Brain microvascular endothelial cell (primary cell): ENCODE results near the gene AKTIP.

Experiments used
- DNase-seq: peaks from one replicate; pipeline ENCODE4 v3.0.0-alpha.2; 2020
- H3K27ac ChIP-seq: fragments of 250-450 bp; sonication (Bioruptor Pico); 2 replicates; pipeline ENCODE4 v1.5.1; 2020; ENCODE audit warnings: mild to moderate bottlenecking, moderate library complexity
- H3K27me3 ChIP-seq: fragments of 250-450 bp; sonication (Bioruptor Pico); replicated peaks from 2 replicates; pipeline ENCODE4 v1.5.1; 2020; ENCODE audit warnings: mild to moderate bottlenecking
- H3K36me3 ChIP-seq: fragments of 250-450 bp; sonication (Bioruptor Pico); replicated peaks from 2 replicates; pipeline ENCODE4 v1.5.1; 2020; ENCODE audit warnings: mild to moderate bottlenecking
- H3K4me3 ChIP-seq: 2 replicates; pipeline ENCODE4 v1.5.1; 2011; ENCODE audit warnings: low read depth, mild to moderate bottlenecking, control low read depth, low read length, moderate library complexity
- CTCF ChIP-seq: IDR thresholded peaks from 2 replicates; pipeline ENCODE4 v1.5.1; 2011; ENCODE audit warnings: low read depth, mild to moderate bottlenecking, moderate library complexity, low read length, control low read depth, inconsistent platforms; ENCODE audit errors: missing control alignments
- in situ Hi-C: cut with HindIII; loops from 2 replicates; pipeline ENCODE4 v1.10.0; 2017; ENCODE audit warnings: low sequenced_read_pairs, low pct_ligation_motif_present

Gene AKTIP

GRCh38 chr16:53502331-53503269, at the start of gene AKTIP:
AKTIP (minus strand) TSS chr16:53503209; CDS start chr16:53500259, 2,950 bp downstream.
- in situ Hi-C loops = no loop called here
- DNase-seq = peak; percentile 36
- no peak for TF ChIP-seq CTCF
- Histone ChIP-seq H3K36me3 (no peaks in the 10 kb centered on the region), H3K27ac (peak within 1 kb of the TSS; percentile 82), H3K4me3 (peak within 1 kb of the TSS; percentile 73), H3K27me3 (no peaks in the 10 kb centered on the region)

GRCh38 chr16:53549970-53550690, 47.1 kb upstream of the AKTIP start:
- Histone ChIP-seq H3K27ac (no peak overlapping the region), H3K36me3 (no peaks in the 10 kb centered on the region), H3K4me3 (no peak overlapping the region), H3K27me3 (no peaks in the 10 kb centered on the region)
- in situ Hi-C loops = no loop called here
- TF ChIP-seq CTCF = peak; percentile 83
- peak; percentile 75 for DNase-seq

- no peaks in the 10 kb centered on the region for H3K36me3 ChIP-seq
- peak; percentile 37 for DNase-seq
- H3K27me3 ChIP-seq = no peaks in the 10 kb centered on the region
- no peak overlapping the region for H3K4me3 ChIP-seq
- H3K27ac ChIP-seq = no peak overlapping the region
- in situ Hi-C loops = no loop called here
- TF ChIP-seq CTCF = peak; percentile 56
Measured at GRCh38 chr16:53546988-53547391, 44.0 kb upstream of the AKTIP start.

GRCh38 chr16:53545433-53545832, 42.4 kb upstream of the AKTIP start:
- no peaks in the 10 kb centered on the region for H3K27me3 ChIP-seq
- no peaks in the 10 kb centered on the region for H3K36me3 ChIP-seq
- H3K27ac ChIP-seq = no peak overlapping the region
- TF ChIP-seq CTCF = no peak
- in situ Hi-C loops = no loop called here
- H3K4me3 ChIP-seq = no peak overlapping the region
- no peak for DNase-seq

GRCh38 chr16:53542283-53542682, 39.3 kb upstream of the AKTIP start:
- Histone ChIP-seq H3K27ac (no peak overlapping the region), H3K4me3 (no peak overlapping the region), H3K36me3 (no peaks in the 10 kb centered on the region), H3K27me3 (no peaks in the 10 kb centered on the region)
- in situ Hi-C loops = no loop called here
- TF ChIP-seq CTCF = no peak
- no peak for DNase-seq
